Measurements from ENCODE around the gene PDE9A. TPM values are rescaled to one million over a fixed set of nuclear protein-coding genes. Genes with fewer than 3 reads are reported as not detected.

Gene PDE9A
- total and polyA plus RNA-seq, 3 donors from 2014 or later = 5.7 to 6.4 (median 6.3) TPM

- H3K9me3 ChIP-seq = no peaks in the 10 kb centered on the region
- no peak for DNase-seq
- intact Hi-C loops (cut with DNase I; ENCODE audit: low total_unique reads) = no loop called here
- 86 to 93% methylated on average over 13 of the region's 13 CpGs for WGBS, 2 donors
- TF ChIP-seq CTCF (IDR thresholded peaks at IDR 0.05) (no peak), POLR2A (IDR thresholded peaks at IDR 0.05) (no peak)
- H3K4me1 ChIP-seq = no peaks in the 10 kb centered on the region
- H3K36me3 ChIP-seq (ENCODE audit: low read depth, missing control alignments) = no peaks in the 10 kb centered on the region
- no peak overlapping the region for H3K27ac ChIP-seq
- H3K4me3 ChIP-seq = no peak overlapping the region
- H3K27me3 ChIP-seq = no peaks in the 10 kb centered on the region
Observed at GRCh38 chr21:42748620-42749176, 95.3 kb downstream of the PDE9A start.

GRCh38 chr21:42750737-42751530 lies 97.5 kb downstream of the PDE9A start:
- no peak for TF ChIP-seq POLR2A (IDR thresholded peaks at IDR 0.05)
- TF ChIP-seq CTCF (IDR thresholded peaks at IDR 0.05) = no peak
- DNase-seq = no peak
- 90 to 91% methylated on average over 22 to 23 of the region's 23 CpGs for WGBS, 2 donors
- Histone ChIP-seq H3K9me3 (no peaks in the 10 kb centered on the region), H3K36me3 (ENCODE audit: low read depth, missing control alignments) (no peaks in the 10 kb centered on the region), H3K4me1 (no peaks in the 10 kb centered on the region), H3K27ac (no peak overlapping the region), H3K4me3 (no peak overlapping the region), H3K27me3 (no peaks in the 10 kb centered on the region)
- intact Hi-C loops (cut with DNase I; ENCODE audit: low total_unique reads) = no loop called here

- Histone ChIP-seq H3K36me3 (ENCODE audit: low read depth, missing control alignments) (no peaks in the 10 kb centered on the region), H3K4me1 (no peaks in the 10 kb centered on the region)
- intact Hi-C loops (cut with DNase I; ENCODE audit: low total_unique reads) = no loop called here
Observed at GRCh38 chr21:42751866-42752265, 98.4 kb downstream of the PDE9A start.

GRCh38 chr21:42753804-42754203 lies 100.4 kb downstream of the PDE9A start:
- WGBS, 2 donors = 92 to 93% methylated on average over 15 of the region's 15 CpGs
- no peak for TF ChIP-seq CTCF (IDR thresholded peaks at IDR 0.05)
- no peak for TF ChIP-seq POLR2A (IDR thresholded peaks at IDR 0.05)
- Histone ChIP-seq H3K36me3 (ENCODE audit: low read depth, missing control alignments) (no peaks in the 10 kb centered on the region), H3K27me3 (no peaks in the 10 kb centered on the region), H3K4me1 (no peaks in the 10 kb centered on the region), H3K4me3 (no peak overlapping the region), H3K9me3 (no peaks in the 10 kb centered on the region), H3K27ac (no peak overlapping the region)
- intact Hi-C loops (cut with DNase I; ENCODE audit: low total_unique reads) = no loop called here
- no peak for DNase-seq

More at GRCh38 chr21:42751866-42752265, 98.4 kb downstream of the PDE9A start:
- no peak for DNase-seq
- no peak overlapping the region for H3K27ac ChIP-seq
- no peak overlapping the region for H3K4me3 ChIP-seq
- no peaks in the 10 kb centered on the region for H3K27me3 ChIP-seq
- H3K9me3 ChIP-seq = no peaks in the 10 kb centered on the region
- 97 to 98% methylated on average over 8 to 9 of the region's 9 CpGs for WGBS, 2 donors
- TF ChIP-seq POLR2A (IDR thresholded peaks at IDR 0.05) (no peak), CTCF (IDR thresholded peaks at IDR 0.05) (no peak)

All from testis (tissue), 3 donors.